WTC11 (cell line): Measurements from ENCODE around the gene PDCD10. TPM values are rescaled to one million over a fixed set of nuclear protein-coding genes. Genes with fewer than 3 reads are reported as not detected.

Experiments
- ATAC-seq: fragments of 200-7000 bp; cut with Tn5 transposase; 2 replicates; pipeline ENCODE4 v1.10.0; 2021; ENCODE audit warnings: mild to moderate bottlenecking, moderate library complexity
- CTCF ChIA-PET: fragments of 300-600 bp; sonication (Branson Sonifier 250); formaldehyde crosslinking; loops from one replicate; lab custom pipeline; 2021; ENCODE audit warnings: antibody characterized with exemption; lab: Charles Lee
- POLR2A ChIA-PET: fragments of 350-600 bp; sonication (Branson Sonifier 250); formaldehyde crosslinking; loops from one replicate; lab custom pipeline; 2021; ENCODE audit warnings: antibody characterized with exemption; lab: Charles Lee
- DNase-seq: peaks from one replicate; pipeline ENCODE4 v3.0.0; 2021; ENCODE audit warnings: low spot score
- H3K27ac Mint-ChIP-seq: 2 replicates; pipeline ENCODE4 v1.8.0; 2021; ENCODE audit warnings: mixed read lengths
- H3K27me3 Mint-ChIP-seq: 2 replicates; pipeline ENCODE4 v1.8.0; 2021; ENCODE audit warnings: low read depth, mild to moderate bottlenecking, moderate library complexity, mixed read lengths
- H3K36me3 Mint-ChIP-seq: 2 replicates; pipeline ENCODE4 v1.8.0; 2021; ENCODE audit warnings: mixed read lengths
- H3K4me1 Mint-ChIP-seq: 2 replicates; pipeline ENCODE4 v1.8.0; 2022; ENCODE audit warnings: mixed read lengths
- H3K4me3 Mint-ChIP-seq: 2 replicates; pipeline ENCODE4 v1.8.0; 2021; ENCODE audit warnings: mild to moderate bottlenecking, moderate library complexity, mixed read lengths
- H3K9me3 Mint-ChIP-seq: 2 replicates; pipeline ENCODE4 v1.8.0; 2021; ENCODE audit warnings: mixed read lengths
- ARID4B ChIP-seq: sonication (generic); formaldehyde crosslinking; IDR thresholded peaks from 2 replicates; pipeline ENCODE4 v1.8.0; 2023; ENCODE audit warnings: missing genetic modification reagents, mild to moderate bottlenecking, borderline replicate concordance
- CREM ChIP-seq: sonication (generic); formaldehyde crosslinking; IDR thresholded peaks from 2 replicates; pipeline ENCODE4 v1.8.1; 2022; ENCODE audit warnings: mild to moderate bottlenecking, missing genetic modification reagents, moderate library complexity
- GTF2I ChIP-seq: fragments of 250-450 bp; sonication (Bioruptor Pico); conservative IDR thresholded peaks from 2 replicates; pipeline ENCODE4 v1.4.0; 2021; ENCODE audit warnings: mild to moderate bottlenecking
- IRF1 ChIP-seq: sonication (generic); formaldehyde crosslinking; IDR thresholded peaks from 2 replicates; pipeline ENCODE4 v1.8.0; 2023; ENCODE audit warnings: missing genetic modification reagents
- JUN ChIP-seq: sonication (generic); formaldehyde crosslinking; IDR thresholded peaks from 2 replicates; pipeline ENCODE4 v1.8.0; 2023; ENCODE audit warnings: mild to moderate bottlenecking, missing genetic modification reagents
- NR2C2 ChIP-seq: sonication (generic); formaldehyde crosslinking; IDR thresholded peaks from 2 replicates; pipeline ENCODE4 v1.8.0; 2022; ENCODE audit warnings: mild to moderate bottlenecking, missing genetic modification reagents
- PRDM15 ChIP-seq: sonication (generic); formaldehyde crosslinking; IDR thresholded peaks from 2 replicates; pipeline ENCODE4 v1.8.0; 2022; ENCODE audit warnings: missing genetic modification reagents
- ZNF121 ChIP-seq: sonication (generic); formaldehyde crosslinking; IDR thresholded peaks from 2 replicates; pipeline ENCODE4 v1.8.0; 2023; ENCODE audit warnings: missing genetic modification reagents
- ZNF281 ChIP-seq: sonication (generic); formaldehyde crosslinking; IDR thresholded peaks from 2 replicates; pipeline ENCODE4 v1.8.0; 2023; ENCODE audit warnings: mild to moderate bottlenecking, missing genetic modification reagents
- total RNA-seq: library from RNA; stranded (reverse); gene quantifications from 3 replicates; pipeline ENCODE4 v1.2.3, GENCODE V29; 2021

Gene PDCD10
- total RNA-seq, 1 experiment from 2014 or later = 60.8 TPM

GRCh38 chr3:167742338-167742737 is 7.6 kb upstream of the PDCD10 start (continued):
- TF ChIP-seq PRDM15 (CRISPR knock-in tag) = no peak

GRCh38 chr3:167740961-167741587 is 6.4 kb upstream of the PDCD10 start:
- peaks cover 23% of the 10 kb centered on the region for H3K4me1 Mint-ChIP-seq
- CTCF ChIA-PET = interaction anchor here (0.5 to 2.5 kb wide), 20 partner anchors 9 to 361 kb away, joined by 3 to 33 read pairs (median 4); partner anchors contain the start of gene ZBBX
- no peak overlapping the region for H3K4me3 Mint-ChIP-seq
- TF ChIP-seq IRF1 (CRISPR knock-in tag) (no peak), ZNF121 (CRISPR knock-in tag) (no peak), ARID4B (CRISPR knock-in tag) (no peak)
- TF ChIP-seq, all 79 proteins: peak for 0
- Mint-ChIP-seq H3K36me3 (no peaks in the 10 kb centered on the region), H3K9me3 (no peaks in the 10 kb centered on the region), H3K27me3 (no peaks in the 10 kb centered on the region), H3K27ac (no peak overlapping the region)
- ATAC-seq (peak; percentile 100), DNase-seq (peak; percentile 49)
- POLR2A ChIA-PET = interaction anchor here (1.5 kb wide), 1 partner anchor 361 kb away, joined by 4 read pairs; the partner anchor contains the start of gene ZBBX

- ATAC-seq (no peak), DNase-seq (no peak)
- no peak overlapping the region for H3K4me3 Mint-ChIP-seq
- H3K27me3 Mint-ChIP-seq = no peaks in the 10 kb centered on the region
- TF ChIP-seq NR2C2 (CRISPR knock-in tag) (no peak), JUN (no peak), GTF2I (no peak), ZNF281 (CRISPR knock-in tag) (no peak), CREM (no peak)
- ChIA-PET POLR2A (no interaction called here), CTCF (interaction anchor here (2.5 kb wide), 1 partner anchor 359 kb away, joined by 33 read pairs; the partner anchor contains the start of gene ZBBX)
- H3K9me3 Mint-ChIP-seq = no peaks in the 10 kb centered on the region
- H3K27ac Mint-ChIP-seq = no peak overlapping the region
- no peaks in the 10 kb centered on the region for H3K36me3 Mint-ChIP-seq
- peaks cover 23% of the 10 kb centered on the region for H3K4me1 Mint-ChIP-seq
Measured at GRCh38 chr3:167739190-167739810, 4.6 kb upstream of the PDCD10 start.
